Upper lobe of right lung (tissue), 1 donor: ENCODE data around the gene RAD51B. TPM values are rescaled to one million over a fixed set of nuclear protein-coding genes. Genes with fewer than 3 reads are reported as not detected.

ENCODE experiments used
- ATAC-seq: fragments of 200-7000 bp; cut with Tn5 transposase; one replicate; pipeline ENCODE4 v1.9.1; 2020; ENCODE audit warnings: mild to moderate bottlenecking, moderate library complexity
- DNase-seq: peaks from one replicate; pipeline ENCODE4 v3.0.0-alpha.2; 2020
- H3K27ac ChIP-seq: fragments of 200-600 bp; one replicate; pipeline ENCODE4 v1.8.0; 2022
- H3K27me3 ChIP-seq: fragments of 200-600 bp; one replicate; pipeline ENCODE4 v1.8.0; 2022; ENCODE audit warnings: mild to moderate bottlenecking
- H3K36me3 ChIP-seq: fragments of 200-600 bp; one replicate; pipeline ENCODE4 v1.8.0; 2022
- H3K4me1 ChIP-seq: fragments of 200-600 bp; one replicate; pipeline ENCODE4 v1.8.0; 2022
- H3K4me3 ChIP-seq: fragments of 200-600 bp; one replicate; pipeline ENCODE4 v1.8.0; 2022; ENCODE audit warnings: mild to moderate bottlenecking
- H3K9me3 ChIP-seq: fragments of 200-600 bp; one replicate; pipeline ENCODE4 v1.8.0; 2022
- CTCF ChIP-seq: fragments of 200-600 bp; IDR thresholded peaks from one replicate; pipeline ENCODE4 v1.8.0; 2022; ENCODE audit warnings: antibody characterized with exemption
- intact Hi-C: fragments of 100-400 bp; cut with DNase I; formaldehyde crosslinking; loops from one replicate; pipeline ENCODE4 v1.11.0; 2022
- total RNA-seq: library from RNA; stranded (reverse); fragmentation: NEBNext Ultra II Directional; extraction: Animal tissue kit (Norgen Biotek cat#: 25700); gene quantifications from one replicate; pipeline ENCODE4 v1.2.1, GENCODE V29; 2021
- donor health status: DM: no; HTN: yes; CAD: no; lungs with severe emphysema.

The RAD51B gene
- total RNA-seq, 1 donor from 2014 or later = 11.5 TPM

GRCh38 chr14:68510201-68511128, 690.9 kb downstream of the RAD51B start:
- no peak for ATAC-seq
- Histone ChIP-seq H3K36me3 (no peaks in the 10 kb centered on the region), H3K27ac (peak overlapping the region; percentile 48), H3K27me3 (no peaks in the 10 kb centered on the region), H3K4me1 (peaks cover 55% of the 10 kb centered on the region), H3K9me3 (no peaks in the 10 kb centered on the region), H3K4me3 (no peak overlapping the region)
- no peak for TF ChIP-seq CTCF
- intact Hi-C loops = no loop called here
- no peak for DNase-seq

GRCh38 chr14:68511129-68512047, 691.8 kb downstream of the RAD51B start:
- H3K4me1 ChIP-seq = peaks cover 46% of the 10 kb centered on the region
- TF ChIP-seq CTCF = no peak
- ATAC-seq (no peak), DNase-seq (no peak)
- H3K4me3 ChIP-seq = no peak overlapping the region
- no peaks in the 10 kb centered on the region for H3K36me3 ChIP-seq
- H3K27ac ChIP-seq = no peak overlapping the region
- intact Hi-C loops = no loop called here
- no peaks in the 10 kb centered on the region for H3K27me3 ChIP-seq
- no peaks in the 10 kb centered on the region for H3K9me3 ChIP-seq

GRCh38 chr14:68512088-68512487, 692.5 kb downstream of the RAD51B start:
- TF ChIP-seq CTCF = no peak
- ATAC-seq = no peak
- Histone ChIP-seq H3K9me3 (no peaks in the 10 kb centered on the region), H3K27me3 (no peaks in the 10 kb centered on the region), H3K4me1 (peaks cover 44% of the 10 kb centered on the region), H3K4me3 (no peak overlapping the region), H3K36me3 (no peaks in the 10 kb centered on the region), H3K27ac (no peak overlapping the region)
- intact Hi-C loops = no loop called here
- DNase-seq = no peak

- H3K4me1 ChIP-seq = peaks cover 39% of the 10 kb centered on the region
- TF ChIP-seq CTCF = no peak
- ATAC-seq = no peak
Observed at GRCh38 chr14:68513137-68513536, 693.6 kb downstream of the RAD51B start.

GRCh38 chr14:68513838-68514607, 694.4 kb downstream of the RAD51B start:
- no peak for TF ChIP-seq CTCF
- Histone ChIP-seq H3K9me3 (no peaks in the 10 kb centered on the region), H3K27me3 (no peaks in the 10 kb centered on the region), H3K27ac (no peak overlapping the region), H3K4me3 (no peak overlapping the region), H3K4me1 (peaks cover 45% of the 10 kb centered on the region), H3K36me3 (no peaks in the 10 kb centered on the region)
- ATAC-seq = peak; percentile 55
- DNase-seq = no peak
- intact Hi-C loops = no loop called here

More at GRCh38 chr14:68513137-68513536, 693.6 kb downstream of the RAD51B start:
- Histone ChIP-seq H3K36me3 (no peaks in the 10 kb centered on the region), H3K27ac (peak overlapping the region; percentile 24), H3K9me3 (no peaks in the 10 kb centered on the region), H3K27me3 (no peaks in the 10 kb centered on the region), H3K4me3 (no peak overlapping the region)
- DNase-seq = no peak
- intact Hi-C loops = no loop called here
